SK-N-SH (cell line): ENCODE data around the gene NSMCE1. TPM values are rescaled to one million over a fixed set of nuclear protein-coding genes. Genes with fewer than 3 reads are reported as not detected.
A peak's percentile ranks its signal among the peaks of the same experiment; 100 is the strongest.

ENCODE experiments used
- CTCF ChIA-PET: fragments of 300-600, 350-600 bp; formaldehyde crosslinking; extraction: SDS; loops from one replicate; lab custom pipeline; 2021; lab: Yijun Ruan, JAX
- POLR2A ChIA-PET: fragments of 350-600 bp; sonication (Branson Sonifier 250); formaldehyde crosslinking; extraction: SDS; loops from one replicate; lab custom pipeline; 2020; ENCODE audit warnings: antibody characterized with exemption, inconsistent platforms; lab: Yijun Ruan, JAX
- DNase-seq: peaks from one replicate; pipeline ENCODE4 v3.0.0; 2012
- H2AFZ ChIP-seq: fragments of 200-600 bp; sonication (generic); 2 replicates; pipeline ENCODE4 v1.8.1; 2016; ENCODE audit warnings: antibody characterized with exemption, mild to moderate bottlenecking, low read depth
- H3F3A ChIP-seq: fragments of 200-600 bp; sonication (generic); replicated peaks from 2 replicates; pipeline ENCODE3; 2016; ENCODE audit warnings: antibody characterized with exemption, mild to moderate bottlenecking; ENCODE audit not compliant: insufficient read depth
- H3K27ac ChIP-seq, 2 experiments: fragments of 200-500 bp in 1 of 2; fragments of 200-600 bp in 1 of 2; sonication (Bioruptor generic) in 1 of 2; sonication (generic), shearing (Covaris generic) in 1 of 2; 2 replicates each; pipeline versions ENCODE4 v1.5.1 to v1.6.1; 2014 to 2016; ENCODE audit warnings: low read depth in 2 of 2, inconsistent platforms in 1 of 2, low read length in 1 of 2, mild to moderate bottlenecking in 1 of 2, mixed read lengths in 1 of 2
- H3K27me3 ChIP-seq: fragments of 200-600 bp; sonication (generic), shearing (Covaris generic); 2 replicates; pipeline ENCODE4 v1.6.1; 2016; ENCODE audit warnings: mixed run types; ENCODE audit not compliant: insufficient read depth
- H3K36me3 ChIP-seq, 2 experiments: fragments of 200-500 bp in 1 of 2; fragments of 200-600 bp in 1 of 2; sonication (Bioruptor generic) in 1 of 2; sonication (generic) in 1 of 2; replicated peaks in 1 of 2; 2 replicates each; pipeline versions ENCODE3 to v1.5.1; 2014 to 2016; ENCODE audit warnings: low read length in 1 of 2, mild to moderate bottlenecking in 1 of 2; ENCODE audit not compliant: insufficient read depth in 2 of 2, control insufficient read depth in 1 of 2
- H3K4me1 ChIP-seq, 2 experiments: fragments of 200-500 bp in 1 of 2; fragments of 200-600 bp in 1 of 2; sonication (Bioruptor generic) in 1 of 2; sonication (generic), shearing (Covaris generic) in 1 of 2; 2 replicates each; pipeline versions ENCODE4 v1.5.1 to v1.6.1; 2014 to 2016; ENCODE audit warnings: low read depth in 1 of 2, low read length in 1 of 2, mixed run types in 1 of 2; ENCODE audit not compliant: insufficient read depth in 2 of 2, control insufficient read depth in 1 of 2
- H3K4me2 ChIP-seq: fragments of 200-600 bp; sonication (generic), shearing (Covaris generic); 2 replicates; pipeline ENCODE4 v1.6.1; 2017; ENCODE audit warnings: mixed run types
- H3K4me3 ChIP-seq, 2 experiments: fragments of 200-500 bp in 1 of 2; fragments of 200-600 bp in 1 of 2; sonication (Bioruptor generic) in 1 of 2; sonication (generic), shearing (Covaris generic) in 1 of 2; 2 replicates each; pipeline versions ENCODE4 v1.5.1 to v1.8.1; 2014 to 2016; ENCODE audit warnings: low read depth in 2 of 2, inconsistent platforms in 1 of 2, low read length in 1 of 2, mild to moderate bottlenecking in 1 of 2, mixed read lengths in 1 of 2, moderate library complexity in 1 of 2
- H3K79me2 ChIP-seq: fragments of 200-600 bp; sonication (generic); 2 replicates; pipeline ENCODE4 v1.8.1; 2017; ENCODE audit warnings: mild to moderate bottlenecking; ENCODE audit not compliant: insufficient read depth
- H3K9ac ChIP-seq: fragments of 200-600 bp; sonication (generic); 2 replicates; pipeline ENCODE4 v1.6.1; 2017; ENCODE audit warnings: mixed run types
- H3K9me2 ChIP-seq: fragments of 200-600 bp; sonication (generic); 2 replicates; pipeline ENCODE4 v1.6.1; 2017; ENCODE audit warnings: mixed run types
- H3K9me3 ChIP-seq: fragments of 200-600 bp; sonication (generic); 2 replicates; pipeline ENCODE4 v1.6.1; 2017; ENCODE audit warnings: mixed run types, mild to moderate bottlenecking, moderate library complexity
- H4K20me1 ChIP-seq: fragments of 200-600 bp; sonication (generic); 2 replicates; pipeline ENCODE4 v1.6.1; 2017; ENCODE audit warnings: mild to moderate bottlenecking, mixed run types; ENCODE audit not compliant: insufficient read depth
- ELF1 ChIP-seq: IDR thresholded peaks from 2 replicates; pipeline ENCODE4 v1.4.0; 2012
- EP300 ChIP-seq, 2 experiments: IDR thresholded peaks; 2 replicates each; pipeline versions ENCODE4 v1.4.0 to v1.6.1; 2012; ENCODE audit warnings: borderline replicate concordance in 1 of 2, low read depth in 1 of 2, low read length in 1 of 2
- FOSL2 ChIP-seq: IDR thresholded peaks from 2 replicates; pipeline ENCODE4 v1.4.0; 2012; ENCODE audit warnings: low read depth, mild to moderate bottlenecking, moderate library complexity, borderline replicate concordance
- FOXJ3 ChIP-seq: sonication (generic); formaldehyde crosslinking; IDR thresholded peaks from 2 replicates; pipeline ENCODE4 v1.5.1; 2020; ENCODE audit warnings: mild to moderate bottlenecking, missing genetic modification reagents
- FOXM1 ChIP-seq: IDR thresholded peaks from 2 replicates; pipeline ENCODE4 v1.4.0; 2012; ENCODE audit warnings: low read depth, mild to moderate bottlenecking
- GABPA ChIP-seq: IDR thresholded peaks from 2 replicates; pipeline ENCODE4 v1.4.0; 2012; ENCODE audit warnings: low read depth, mild to moderate bottlenecking
- GATA2 ChIP-seq: sonication (generic); formaldehyde crosslinking; IDR thresholded peaks from 2 replicates; pipeline ENCODE4 v1.5.0; 2020; ENCODE audit warnings: mild to moderate bottlenecking, missing genetic modification reagents
- JUND ChIP-seq: IDR thresholded peaks from 2 replicates; pipeline ENCODE4 v1.4.0; 2012
- NFIC ChIP-seq: IDR thresholded peaks from 2 replicates; pipeline ENCODE4 v1.4.0; 2012; ENCODE audit warnings: borderline replicate concordance
- NRF1 ChIP-seq: IDR thresholded peaks from 2 replicates; pipeline ENCODE4 v1.6.1; 2012; ENCODE audit warnings: low read depth, mild to moderate bottlenecking, low read length
- RAD21 ChIP-seq: IDR thresholded peaks from 2 replicates; pipeline ENCODE4 v1.6.1; 2012; ENCODE audit warnings: mild to moderate bottlenecking, low read length
- RCOR1 ChIP-seq: fragments of 150-350 bp; IDR thresholded peaks from 2 replicates; pipeline ENCODE4 v1.6.1; 2017; ENCODE audit warnings: antibody characterized with exemption, low read length
- RFX5 ChIP-seq: IDR thresholded peaks from 2 replicates; pipeline ENCODE4 v1.6.1; 2012; ENCODE audit warnings: mild to moderate bottlenecking, improper control_type of control experiment, low read length
- SIN3A ChIP-seq: IDR thresholded peaks from 2 replicates; pipeline ENCODE4 v1.6.1; 2012; ENCODE audit warnings: low read depth, mild to moderate bottlenecking, low read length, moderate library complexity, borderline replicate concordance
- SMC3 ChIP-seq: IDR thresholded peaks from 2 replicates; pipeline ENCODE4 v1.6.1; 2012; ENCODE audit warnings: low read depth, low read length, improper control_type of control experiment
- TEAD4 ChIP-seq: IDR thresholded peaks from 2 replicates; pipeline ENCODE4 v1.4.0; 2012; ENCODE audit warnings: mild to moderate bottlenecking, borderline replicate concordance; ENCODE audit not compliant: insufficient read depth
- YY1 ChIP-seq: IDR thresholded peaks from 2 replicates; pipeline ENCODE4 v1.4.0; 2012; ENCODE audit warnings: low read depth, mild to moderate bottlenecking
- WGBS: methylation state at CpG from one replicate; pipeline ENCODE4 v1.1.6; 2017; ENCODE audit warnings: low lambda C conversion rate; 5-methylcytosine and 5-hydroxymethylcytosine counted together
- polyA plus RNA-seq, 3 experiments: library from polyadenylated mRNA; depleted of rRNA; stranded (reverse); fragments of >200 nt; gene quantifications; 2 replicates each; pipeline ENCODE4 v1.2.3, GENCODE V29; 2012
- TF ChIP-seq, protein P1 (sequence below): fragments of 150-350 bp; IDR thresholded peaks from 2 replicates; pipeline ENCODE4 v1.6.1; 2016; ENCODE audit warnings: mild to moderate bottlenecking, low read depth, low read length
- TF ChIP-seq, protein P2 (sequence below): IDR thresholded peaks from 2 replicates; pipeline ENCODE4 v1.4.0; 2012; ENCODE audit warnings: low read depth
- TF ChIP-seq, protein P3 (sequence below): fragments of 150-350 bp; IDR thresholded peaks from 2 replicates; pipeline ENCODE4 v1.6.1; 2017; ENCODE audit warnings: antibody characterized with exemption, low read length, low read depth, borderline replicate concordance
- TF ChIP-seq, protein P4 (sequence below): IDR thresholded peaks from 2 replicates; pipeline ENCODE4 v1.4.0; 2012; ENCODE audit warnings: low read depth, borderline replicate concordance

Gene NSMCE1
- polyA plus RNA-seq, 1 of the 3 experiments (the other 2 are of a cell fraction), result 39.8 TPM

DNA sequence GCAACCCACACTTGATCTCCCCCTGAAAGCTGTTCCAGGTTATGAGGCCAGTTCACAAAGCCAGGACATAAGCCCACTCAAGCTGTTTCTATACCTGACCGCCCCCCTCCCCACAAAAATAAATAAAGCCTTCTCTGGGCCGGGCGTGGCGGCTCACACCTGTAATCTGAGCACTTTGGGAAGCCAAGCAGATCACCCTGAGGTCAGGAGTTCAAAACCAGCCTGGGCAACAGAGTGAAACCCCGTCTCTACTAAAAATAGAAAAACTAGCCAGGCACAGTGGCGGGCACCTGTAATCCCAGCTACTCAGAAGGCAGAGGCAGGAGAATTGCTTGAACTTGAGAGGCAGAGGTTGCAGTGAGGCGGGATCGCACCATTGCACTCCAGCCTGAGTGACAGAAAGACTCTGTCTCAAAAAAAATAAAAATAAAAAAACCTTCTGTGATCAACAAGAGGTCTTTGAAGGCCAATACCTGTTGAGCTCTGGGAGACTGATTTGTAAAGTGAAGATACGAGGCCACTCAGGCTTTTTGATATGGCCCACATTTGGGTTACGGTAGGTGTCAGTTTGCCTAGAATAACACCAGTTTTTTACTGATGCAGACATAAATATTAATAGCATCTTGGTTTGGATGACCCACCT, 63.0 kb downstream of the NSMCE1 start:
- POLR2A ChIA-PET, result no interaction called here
- CTCF ChIA-PET, result interaction anchor here (1.3 to 1.4 kb wide), 3 partner anchors 11 to 50 kb away, joined by 3 read pairs; no protein-coding TSS in a partner anchor
- no peaks in the 10 kb centered on the region for H3K9me2 ChIP-seq
- H3K9ac ChIP-seq, result no peak overlapping the region
- no peaks in the 10 kb centered on the region for H4K20me1 ChIP-seq
- no peak overlapping the region for H3K4me2 ChIP-seq
- peaks cover 0 to 9% of the 10 kb centered on the region in 2 experiments; a peak in 1 of 4 replicates for H3K4me1 ChIP-seq
- no peak for TF ChIP-seq RAD21
- no peak for TF ChIP-seq FOXJ3 (CRISPR knock-in tag)
- no peak for TF ChIP-seq GATA2
- TF ChIP-seq, protein P1, sequence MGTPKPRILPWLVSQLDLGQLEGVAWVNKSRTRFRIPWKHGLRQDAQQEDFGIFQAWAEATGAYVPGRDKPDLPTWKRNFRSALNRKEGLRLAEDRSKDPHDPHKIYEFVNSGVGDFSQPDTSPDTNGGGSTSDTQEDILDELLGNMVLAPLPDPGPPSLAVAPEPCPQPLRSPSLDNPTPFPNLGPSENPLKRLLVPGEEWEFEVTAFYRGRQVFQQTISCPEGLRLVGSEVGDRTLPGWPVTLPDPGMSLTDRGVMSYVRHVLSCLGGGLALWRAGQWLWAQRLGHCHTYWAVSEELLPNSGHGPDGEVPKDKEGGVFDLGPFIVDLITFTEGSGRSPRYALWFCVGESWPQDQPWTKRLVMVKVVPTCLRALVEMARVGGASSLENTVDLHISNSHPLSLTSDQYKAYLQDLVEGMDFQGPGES, result no peak
- no peak for TF ChIP-seq RFX5
- TF ChIP-seq, protein P2, sequence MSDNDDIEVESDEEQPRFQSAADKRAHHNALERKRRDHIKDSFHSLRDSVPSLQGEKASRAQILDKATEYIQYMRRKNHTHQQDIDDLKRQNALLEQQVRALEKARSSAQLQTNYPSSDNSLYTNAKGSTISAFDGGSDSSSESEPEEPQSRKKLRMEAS, result no peak
- TF ChIP-seq RCOR1, result no peak
- TF ChIP-seq FOSL2, result no peak
- TF ChIP-seq, protein P3, sequence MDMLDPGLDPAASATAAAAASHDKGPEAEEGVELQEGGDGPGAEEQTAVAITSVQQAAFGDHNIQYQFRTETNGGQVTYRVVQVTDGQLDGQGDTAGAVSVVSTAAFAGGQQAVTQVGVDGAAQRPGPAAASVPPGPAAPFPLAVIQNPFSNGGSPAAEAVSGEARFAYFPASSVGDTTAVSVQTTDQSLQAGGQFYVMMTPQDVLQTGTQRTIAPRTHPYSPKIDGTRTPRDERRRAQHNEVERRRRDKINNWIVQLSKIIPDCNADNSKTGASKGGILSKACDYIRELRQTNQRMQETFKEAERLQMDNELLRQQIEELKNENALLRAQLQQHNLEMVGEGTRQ, result no peak
- no peak for TF ChIP-seq ELF1
- TF ChIP-seq NRF1, result no peak
- TF ChIP-seq GABPA, result no peak
- TF ChIP-seq TEAD4, result no peak
- no peak for TF ChIP-seq YY1
- no peak for TF ChIP-seq NFIC
- H3F3A ChIP-seq, result peaks cover 4% of the 10 kb centered on the region
- H3K36me3 ChIP-seq, result peaks cover 0 to under 1% of the 10 kb centered on the region in 2 experiments
- H3K9me3 ChIP-seq, result no peaks in the 10 kb centered on the region
- peaks cover 11% of the 10 kb centered on the region; the same call in 1 of the 2 replicates for H3K79me2 ChIP-seq
- DNase-seq, result no peak
- H3K27me3 ChIP-seq, result no peaks in the 10 kb centered on the region
- 95% methylated on average over 10 of the region's 10 CpGs for WGBS
- H3K4me3 ChIP-seq, result no peak overlapping the region
- H3K27ac ChIP-seq, result no peak overlapping the region
- no peak overlapping the region for H2AFZ ChIP-seq

DNA sequence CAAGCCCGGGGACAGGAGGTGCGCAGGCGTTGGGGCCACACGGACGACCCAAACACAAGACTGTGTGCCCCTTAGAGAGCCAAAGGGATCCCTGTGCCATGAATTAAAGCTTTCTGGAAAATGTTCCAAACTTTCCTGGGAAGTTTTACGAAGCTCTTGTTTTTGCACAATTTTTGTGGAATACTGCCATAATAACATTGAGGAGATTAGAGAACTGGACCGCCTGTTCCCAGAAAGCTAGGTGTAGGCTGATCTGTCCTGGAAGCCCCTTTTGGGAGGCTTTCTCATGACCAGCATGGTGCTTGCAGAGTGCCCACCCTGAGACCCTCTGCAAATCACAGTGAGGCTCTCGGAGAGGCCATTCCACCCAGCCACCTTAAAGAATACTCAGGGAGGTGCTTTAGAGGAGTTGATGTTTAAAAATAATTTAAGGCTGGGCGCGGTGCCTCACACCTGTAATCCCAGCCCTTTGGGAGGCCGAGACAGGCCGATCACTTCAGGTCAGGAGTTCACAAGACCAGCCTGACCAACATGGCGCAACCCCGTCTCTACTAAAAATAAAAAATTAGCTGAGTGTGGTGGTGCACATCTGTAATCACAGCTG, 64.2 kb downstream of the NSMCE1 start:
- Histone ChIP-seq H3K4me2 (peak overlapping the region; percentile 90), H3K79me2 (peaks cover 11% of the 10 kb centered on the region; the same call in 1 of the 2 replicates), H3K9me2 (no peaks in the 10 kb centered on the region), H3K27ac (peak overlapping the region; percentile 97), H3F3A (peaks cover 4% of the 10 kb centered on the region), H3K9ac (peak overlapping the region; percentile 94), H3K9me3 (no peaks in the 10 kb centered on the region), H3K36me3 (no peaks in the 10 kb centered on the region), H3K4me1 (peaks cover 0 to 9% of the 10 kb centered on the region in 2 experiments; a peak in 1 of 4 replicates), H4K20me1 (no peaks in the 10 kb centered on the region), H3K27me3 (no peaks in the 10 kb centered on the region), H3K4me3 (peak overlapping the region; percentile 81 to 86), H2AFZ (peak overlapping the region; percentile 91)
- POLR2A ChIA-PET, result interaction anchor here (1.0 to 1.7 kb wide), 9 partner anchors 8 to 164 kb away, joined by 3 to 6 read pairs (median 4); no protein-coding TSS in a partner anchor
- CTCF ChIA-PET, result interaction anchor here (0.8 to 3.7 kb wide), 4 partner anchors 25 to 273 kb away, joined by 3 to 17 read pairs (median 5); no protein-coding TSS in a partner anchor
- no peak for DNase-seq
- WGBS, result 65% methylated on average over 12 of the region's 14 CpGs
- TF ChIP-seq FOXM1 (no peak), SMC3 (no peak), JUND (no peak), EP300 (IDR thresholded peaks at IDR 0.05; ENCODE audit: borderline replicate concordance in 1 of 2, low read depth in 1 of 2, low read length in 1 of 2) (no peak), SIN3A (no peak)
- TF ChIP-seq, protein P3, result no peak
- TF ChIP-seq, protein P2, result no peak
- TF ChIP-seq, protein P4, sequence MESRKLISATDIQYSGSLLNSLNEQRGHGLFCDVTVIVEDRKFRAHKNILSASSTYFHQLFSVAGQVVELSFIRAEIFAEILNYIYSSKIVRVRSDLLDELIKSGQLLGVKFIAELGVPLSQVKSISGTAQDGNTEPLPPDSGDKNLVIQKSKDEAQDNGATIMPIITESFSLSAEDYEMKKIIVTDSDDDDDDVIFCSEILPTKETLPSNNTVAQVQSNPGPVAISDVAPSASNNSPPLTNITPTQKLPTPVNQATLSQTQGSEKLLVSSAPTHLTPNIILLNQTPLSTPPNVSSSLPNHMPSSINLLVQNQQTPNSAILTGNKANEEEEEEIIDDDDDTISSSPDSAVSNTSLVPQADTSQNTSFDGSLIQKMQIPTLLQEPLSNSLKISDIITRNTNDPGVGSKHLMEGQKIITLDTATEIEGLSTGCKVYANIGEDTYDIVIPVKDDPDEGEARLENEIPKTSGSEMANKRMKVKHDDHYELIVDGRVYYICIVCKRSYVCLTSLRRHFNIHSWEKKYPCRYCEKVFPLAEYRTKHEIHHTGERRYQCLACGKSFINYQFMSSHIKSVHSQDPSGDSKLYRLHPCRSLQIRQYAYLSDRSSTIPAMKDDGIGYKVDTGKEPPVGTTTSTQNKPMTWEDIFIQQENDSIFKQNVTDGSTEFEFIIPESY, result no peak
